Stimulated activated CD4-positive, alpha-beta T cell treated with anti-CD3 and anti-CD28 coated beads, Interleukin-1b, Interleukin-23, amount 100 ng/mL, for 1 hour (primary cell): ENCODE data around the gene PMAIP1.
A peak's percentile ranks its signal among the peaks of the same experiment; 100 is the strongest.
"Not testable (repeated sequence)": the region's sequence is repeated elsewhere in the genome, so short reads cannot be mapped to it uniquely, and the experiment has no call there.

Experiments used
- DNase-seq, 2 donors: peaks; one replicate each; pipeline ENCODE4 v3.0.0-alpha.2; 2020; ENCODE audit warnings: low read depth in 2 of 2

Gene PMAIP1

GRCh38 chr18:59899298-59900221 lies at the start of gene PMAIP1:
Gene PMAIP1, plus strand, starts transcription at chr18:59899996. Its CDS starts 182 bp downstream, at chr18:59900178.
- DNase-seq: peak; percentile 54 to 85

GRCh38 chr18:59851784-59852399 lies 47.9 kb upstream of the PMAIP1 start:
- no peak for DNase-seq

- DNase-seq: no peak
These were observed 47.2 kb upstream of the PMAIP1 start for GRCh38 chr18:59852548-59852947.

- no peak for DNase-seq
These were observed 46.4 kb upstream of the PMAIP1 start for GRCh38 chr18:59853380-59853779.

- not testable (repeated sequence) for DNase-seq
These were observed 45.8 kb upstream of the PMAIP1 start for GRCh38 chr18:59853988-59854387.

- DNase-seq: no peak
These were observed 38.8 kb upstream of the PMAIP1 start for GRCh38 chr18:59861009-59861408.

GRCh38 chr18:59861963-59862819 lies 37.6 kb upstream of the PMAIP1 start:
- no peak for DNase-seq

GRCh38 chr18:59865241-59865986 lies 34.4 kb upstream of the PMAIP1 start:
- DNase-seq: no peak

- DNase-seq: no peak
These were observed 33.1 kb upstream of the PMAIP1 start for GRCh38 chr18:59866551-59867269.

- DNase-seq: no peak
These were observed 32.3 kb upstream of the PMAIP1 start for GRCh38 chr18:59867337-59868104.

- DNase-seq: no peak
These were observed 29.1 kb upstream of the PMAIP1 start for GRCh38 chr18:59870623-59871130.

- DNase-seq: no peak
These were observed 28.0 kb upstream of the PMAIP1 start for GRCh38 chr18:59871711-59872362.

- DNase-seq: no peak
These were observed 26.2 kb upstream of the PMAIP1 start for GRCh38 chr18:59873641-59874040.

- no peak for DNase-seq
These were observed 25.6 kb upstream of the PMAIP1 start for GRCh38 chr18:59874166-59874565.

GRCh38 chr18:59876310-59876626 lies 23.5 kb upstream of the PMAIP1 start:
- DNase-seq: no peak

- DNase-seq: no peak
These were observed 22.4 kb upstream of the PMAIP1 start for GRCh38 chr18:59877361-59877760.

GRCh38 chr18:59878644-59879043 lies 21.2 kb upstream of the PMAIP1 start:
- DNase-seq: no peak

- no peak for DNase-seq
These were observed 17.8 kb upstream of the PMAIP1 start for GRCh38 chr18:59881728-59882656.
